SK-N-SH treated with all-trans-retinoic acid at 6 μM for 48 hours (cell line): ENCODE data around the gene URB2.
"Not testable (repeated sequence)": the region's sequence is repeated elsewhere in the genome, so short reads cannot be mapped to it uniquely, and the experiment has no call there.

Experiments used
- BACH2 ChIP-seq: fragments of 250-450 bp; sonication (Bioruptor Pico); IDR thresholded peaks from 2 replicates; pipeline ENCODE4 v1.9.0; 2021; ENCODE audit warnings: mild to moderate bottlenecking, borderline replicate concordance
- ZFP3 ChIP-seq: fragments of 250-450 bp; sonication (Bioruptor Pico); IDR thresholded peaks from 2 replicates; pipeline ENCODE4 v1.5.0; 2020; ENCODE audit warnings: mild to moderate bottlenecking, moderate library complexity
- ZNF70 ChIP-seq: fragments of 450-650 bp; formaldehyde crosslinking; IDR thresholded peaks from 2 replicates; pipeline ENCODE4 v1.5.0; 2020; ENCODE audit warnings: mild to moderate bottlenecking, moderate library complexity

- TF ChIP-seq ZNF70, ZFP3, BACH2 (CRISPR knock-in tag): not testable (repeated sequence)
These were observed 30.2 kb upstream of the URB2 start for GRCh38 chr1:229595876-229596275.
